Kasumi-1 (cell line): ENCODE measurements around the gene SLC35A3.

Experiments
- DNase-seq, 2 experiments: peaks; one replicate each; lab custom pipeline; 2025; lab: John Stamatoyannopoulos, UW

Gene SLC35A3

GRCh38 chr1:100076744-100077143 lies 106.9 kb downstream of the SLC35A3 start:
- DNase-seq, result no peak

- DNase-seq, result no peak
These were observed 107.7 kb downstream of the SLC35A3 start for GRCh38 chr1:100077531-100077930.

GRCh38 chr1:100080331-100080730 lies 110.5 kb downstream of the SLC35A3 start:
- DNase-seq, result no peak
